Smooth muscle cell (in vitro differentiated cells): ENCODE results near the gene TLK2. TPM values are rescaled to one million over a fixed set of nuclear protein-coding genes. Genes with fewer than 3 reads are reported as not detected.

Experiments
- DNase-seq: peaks from one replicate; lab custom pipeline; 2025; ENCODE audit not compliant: unreplicated experiment; lab: John Stamatoyannopoulos, UW
- H2AFZ ChIP-seq: fragments of 200-600 bp; sonication (generic); 2 replicates; pipeline ENCODE4 v1.6.0; 2016; ENCODE audit warnings: antibody characterized with exemption, low read depth, mild to moderate bottlenecking
- H3F3A ChIP-seq: fragments of 200-600 bp; sonication (generic); 2 replicates; pipeline ENCODE4 v1.6.0; 2017; ENCODE audit warnings: antibody characterized with exemption, low read depth
- H3K27ac ChIP-seq: fragments of 200-600 bp; sonication (generic); 2 replicates; pipeline ENCODE4 v1.5.1; 2016; ENCODE audit warnings: low read depth, mild to moderate bottlenecking
- H3K27me3 ChIP-seq: fragments of 200-600 bp; sonication (generic); 2 replicates; pipeline ENCODE4 v1.6.1; 2016; ENCODE audit warnings: low read depth, mild to moderate bottlenecking
- H3K36me3 ChIP-seq: fragments of 200-600 bp; sonication (generic); 2 replicates; pipeline ENCODE4 v1.5.1; 2016; ENCODE audit warnings: low read depth
- H3K4me1 ChIP-seq: fragments of 200-600 bp; sonication (generic); 2 replicates; pipeline ENCODE4 v1.5.1; 2016; ENCODE audit warnings: low read depth
- H3K4me2 ChIP-seq: fragments of 200-600 bp; sonication (generic); 2 replicates; pipeline ENCODE4 v1.6.0; 2016; ENCODE audit warnings: mild to moderate bottlenecking
- H3K4me3 ChIP-seq: fragments of 200-600 bp; sonication (generic); 2 replicates; pipeline ENCODE4 v1.5.1; 2016; ENCODE audit warnings: mild to moderate bottlenecking
- H3K79me2 ChIP-seq: fragments of 200-600 bp; sonication (generic); 2 replicates; pipeline ENCODE4 v1.6.0; 2016; ENCODE audit warnings: low read depth, mild to moderate bottlenecking
- H3K9ac ChIP-seq: fragments of 200-600 bp; sonication (generic); 2 replicates; pipeline ENCODE4 v1.6.0; 2016; ENCODE audit warnings: low read depth
- H3K9me3 ChIP-seq: fragments of 200-600 bp; sonication (generic); replicated peaks from 2 replicates; pipeline ENCODE4 v1.5.1; 2016; ENCODE audit warnings: low read depth
- H4K20me1 ChIP-seq: fragments of 200-600 bp; sonication (generic); 2 replicates; pipeline ENCODE4 v1.6.0; 2016; ENCODE audit warnings: low read depth
- WGBS: methylation state at CpG from one replicate; pipeline ENCODE4 v1.1.7; 2016; ENCODE audit warnings: low lambda C conversion rate; 5-methylcytosine and 5-hydroxymethylcytosine counted together
- polyA plus RNA-seq: library from polyadenylated mRNA; unstranded; fragments of >200 nt; fragmentation: Nextera tagmentation; extraction: Ambion mirVana; gene quantifications from 2 replicates; pipeline ENCODE4 v1.2.1, GENCODE V29; 2016
- small RNA-seq: library from RNA; depleted of rRNA; stranded (forward); fragments of <200 nt; gene quantifications from one replicate; pipeline ENCODE3, GENCODE V24; 2014
- total RNA-seq: library from RNA; depleted of rRNA; stranded (reverse); fragments of >200 nt; gene quantifications from 2 replicates; pipeline ENCODE4 v1.2.3, GENCODE V29; 2014
- TF ChIP-seq, protein P1 (sequence below): fragments of 200-600 bp; sonication (generic); IDR thresholded peaks from 2 replicates; pipeline ENCODE4 v1.5.1; 2017; ENCODE audit warnings: borderline replicate concordance, mild to moderate bottlenecking, antibody characterized with exemption; ENCODE audit not compliant: insufficient read depth, poor library complexity, severe bottlenecking

TLK2 gene
- total and polyA plus RNA-seq, 2 experiments from 2014 or later, result 15.9 to 29.2 TPM

DNA sequence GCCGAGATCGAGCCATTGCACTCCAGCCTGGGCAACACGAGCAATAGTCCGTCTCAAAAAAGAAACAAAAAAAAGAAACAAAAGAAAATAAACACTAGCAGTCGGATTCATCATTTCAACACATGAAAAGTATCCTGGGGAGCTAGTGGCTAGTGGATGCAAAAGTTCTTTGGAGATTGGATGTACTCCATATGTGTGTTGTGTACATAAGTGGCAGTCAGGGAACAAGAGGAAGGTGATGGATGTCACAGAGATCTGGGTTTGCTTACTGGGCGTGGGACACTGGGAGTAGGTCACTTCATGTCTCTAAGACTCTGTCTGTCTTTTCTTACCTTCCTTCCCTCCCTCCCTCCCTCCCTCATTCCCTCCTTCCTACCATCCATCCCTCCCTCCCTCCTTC, 184.2 kb downstream of the TLK2 start:
- no peaks in the 10 kb centered on the region for H3K9me3 ChIP-seq
- peaks cover 98% of the 10 kb centered on the region for H4K20me1 ChIP-seq
- H3K4me3 ChIP-seq, result no peak overlapping the region
- TF ChIP-seq, protein P1, sequence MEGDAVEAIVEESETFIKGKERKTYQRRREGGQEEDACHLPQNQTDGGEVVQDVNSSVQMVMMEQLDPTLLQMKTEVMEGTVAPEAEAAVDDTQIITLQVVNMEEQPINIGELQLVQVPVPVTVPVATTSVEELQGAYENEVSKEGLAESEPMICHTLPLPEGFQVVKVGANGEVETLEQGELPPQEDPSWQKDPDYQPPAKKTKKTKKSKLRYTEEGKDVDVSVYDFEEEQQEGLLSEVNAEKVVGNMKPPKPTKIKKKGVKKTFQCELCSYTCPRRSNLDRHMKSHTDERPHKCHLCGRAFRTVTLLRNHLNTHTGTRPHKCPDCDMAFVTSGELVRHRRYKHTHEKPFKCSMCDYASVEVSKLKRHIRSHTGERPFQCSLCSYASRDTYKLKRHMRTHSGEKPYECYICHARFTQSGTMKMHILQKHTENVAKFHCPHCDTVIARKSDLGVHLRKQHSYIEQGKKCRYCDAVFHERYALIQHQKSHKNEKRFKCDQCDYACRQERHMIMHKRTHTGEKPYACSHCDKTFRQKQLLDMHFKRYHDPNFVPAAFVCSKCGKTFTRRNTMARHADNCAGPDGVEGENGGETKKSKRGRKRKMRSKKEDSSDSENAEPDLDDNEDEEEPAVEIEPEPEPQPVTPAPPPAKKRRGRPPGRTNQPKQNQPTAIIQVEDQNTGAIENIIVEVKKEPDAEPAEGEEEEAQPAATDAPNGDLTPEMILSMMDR, result no peak
- H3K79me2 ChIP-seq, result peaks cover 75% of the 10 kb centered on the region
- no peak for DNase-seq
- no peaks in the 10 kb centered on the region for H3F3A ChIP-seq
- H3K4me1 ChIP-seq, result no peaks in the 10 kb centered on the region
- 96% methylated on average over 6 of the region's 6 CpGs for WGBS
- H2AFZ ChIP-seq, result no peak overlapping the region
- no peaks in the 10 kb centered on the region for H3K36me3 ChIP-seq
- H3K27me3 ChIP-seq, result no peaks in the 10 kb centered on the region
- no peak overlapping the region for H3K9ac ChIP-seq
- no peak overlapping the region for H3K27ac ChIP-seq
- H3K4me2 ChIP-seq, result no peak overlapping the region

Small RNA genes within 50 kb of the gene (small RNA-seq; reads per million reads assigned to genes)
- not detected for gene RF00019

Other genes starting within 250 kb of the TLK2 start
- gene EFCAB3, start 98.3 kb upstream of the TLK2 start, total RNA-seq, result not detected in 2 replicates
- not detected in 2 replicates for gene EFCAB3, start 98.3 kb upstream of the TLK2 start, polyA plus RNA-seq
- gene METTL2A, start 54.9 kb upstream of the TLK2 start, total RNA-seq, result 13.6 and 18.1 TPM in 2 replicates
- gene METTL2A, start 54.9 kb upstream of the TLK2 start, polyA plus RNA-seq, result 13.6 and 13.7 TPM in 2 replicates
- 177 and 215 TPM in 2 replicates for gene MRC2, start 148.8 kb downstream of the TLK2 start, total RNA-seq
- 333 and 489 TPM in 2 replicates for gene MRC2, start 148.8 kb downstream of the TLK2 start, polyA plus RNA-seq